H1 (cell line): ENCODE data around the gene GRID2. TPM values are rescaled to one million over a fixed set of nuclear protein-coding genes. Genes with fewer than 3 reads are reported as not detected.

ENCODE experiments used
- CTCF ChIA-PET: fragments of 300-600 bp; sonication (Branson Sonifier 250); formaldehyde crosslinking; loops from one replicate; lab custom pipeline; 2021; ENCODE audit not compliant: partially characterized antibody; lab: Charles Lee
- POLR2A ChIA-PET: fragments of 300-600 bp; sonication (Branson Sonifier 250); formaldehyde crosslinking; loops from one replicate; lab custom pipeline; 2021; ENCODE audit warnings: inconsistent platforms; ENCODE audit not compliant: partially characterized antibody; lab: Charles Lee
- DNase-seq, 2 experiments: peaks; one replicate each; pipeline versions ENCODE4 v3.0.0 to v3.0.0-alpha.2; 2010 to 2022; ENCODE audit warnings: low spot score in 2 of 2, low read depth in 1 of 2, mixed read lengths in 1 of 2
- FAIRE-seq: peaks from 2 replicates; lab custom pipeline; 2011; peaks lifted over from hg19 to GRCh38; lab: Jason Lieb, UNC
- H2AFZ ChIP-seq: 2 replicates; pipeline ENCODE4 v1.8.1; 2012; ENCODE audit warnings: low read length, inconsistent platforms
- H2AK5ac ChIP-seq: 2 replicates; pipeline ENCODE4 v1.6.1; 2013; ENCODE audit warnings: low read depth, low read length
- H2BK120ac ChIP-seq: replicated peaks from 2 replicates; pipeline ENCODE3; 2013; ENCODE audit warnings: low read depth, low read length, inconsistent platforms
- H2BK12ac ChIP-seq: 2 replicates; pipeline ENCODE4 v1.6.1; 2013; ENCODE audit warnings: low read depth, low read length
- H2BK15ac ChIP-seq: 2 replicates; pipeline ENCODE4 v1.6.1; 2013; ENCODE audit warnings: low read length
- H2BK20ac ChIP-seq: 2 replicates; pipeline ENCODE4 v1.6.1; 2013; ENCODE audit warnings: low read length
- H2BK5ac ChIP-seq: 2 replicates; pipeline ENCODE4 v1.6.1; 2013; ENCODE audit warnings: low read depth, low read length
- H3K14ac ChIP-seq: 2 replicates; pipeline ENCODE4 v1.6.1; 2013; ENCODE audit warnings: inconsistent platforms; ENCODE audit not compliant: insufficient read length
- H3K18ac ChIP-seq: 2 replicates; pipeline ENCODE4 v1.6.1; 2013; ENCODE audit warnings: low read length; ENCODE audit errors: extremely low read depth
- H3K23ac ChIP-seq: 2 replicates; pipeline ENCODE4 v1.6.1; 2013; ENCODE audit warnings: inconsistent platforms; ENCODE audit not compliant: insufficient read length
- H3K23me2 ChIP-seq: 2 replicates; pipeline ENCODE4 v1.6.1; 2013; ENCODE audit warnings: low read depth, low read length
- H3K27ac ChIP-seq: 2 replicates; pipeline ENCODE4 v1.6.1; 2011; ENCODE audit warnings: low read depth, low read length, inconsistent platforms
- H3K27me3 ChIP-seq, 4 experiments: replicated peaks in 1 of 4; 1 replicate in 1 of 4; 2 replicates in 3 of 4; pipeline versions ENCODE4 v1.6.1 to v1.8.1; 2011 to 2013; ENCODE audit warnings: low read length in 3 of 4, mild to moderate bottlenecking in 3 of 4, inconsistent platforms in 2 of 4, mixed read lengths in 2 of 4, moderate library complexity in 1 of 4; ENCODE audit not compliant: control insufficient read depth in 3 of 4, insufficient read depth in 3 of 4; ENCODE audit errors: extremely low read depth in 1 of 4
- H3K36me3 ChIP-seq, 4 experiments: 2 replicates each; pipeline versions ENCODE4 v1.6.1 to v1.8.1; 2011 to 2013; ENCODE audit warnings: mild to moderate bottlenecking in 4 of 4, low read length in 3 of 4, moderate library complexity in 2 of 4, control low read depth in 1 of 4, inconsistent platforms in 1 of 4; ENCODE audit not compliant: insufficient read depth in 4 of 4, control insufficient read depth in 2 of 4
- H3K4ac ChIP-seq: replicated peaks from 2 replicates; pipeline ENCODE3; 2013; ENCODE audit warnings: low read length, low read depth, mixed read lengths, inconsistent platforms; ENCODE audit not compliant: insufficient read length
- H3K4me1 ChIP-seq, 4 experiments: replicated peaks in 1 of 4; 1 replicate in 1 of 4; 2 replicates in 3 of 4; pipeline versions ENCODE4 v1.6.1 to v1.8.1; 2011 to 2013; ENCODE audit warnings: low read length in 3 of 4, inconsistent platforms in 2 of 4, mixed read lengths in 1 of 4; ENCODE audit not compliant: insufficient read depth in 4 of 4, control insufficient read depth in 3 of 4
- H3K4me2 ChIP-seq, 2 experiments: 2 replicates each; pipeline versions ENCODE4 v1.6.1 to v1.8.1; 2011 to 2013; ENCODE audit warnings: low read depth in 2 of 2, low read length in 2 of 2, control low read depth in 1 of 2, inconsistent platforms in 1 of 2, mild to moderate bottlenecking in 1 of 2; ENCODE audit not compliant: insufficient read depth in 1 of 2
- H3K4me3 ChIP-seq, 4 experiments: fragments of 200-600, 300-600 bp in 1 of 4; sonication (generic), shearing (Covaris generic), sonication (Bioruptor Twin) in 1 of 4; 2 replicates each; pipeline versions ENCODE4 v1.5.1 to v1.8.1; 2011 to 2016; ENCODE audit warnings: low read length in 4 of 4, low read depth in 3 of 4, control low read depth in 2 of 4, inconsistent platforms in 2 of 4, mild to moderate bottlenecking in 2 of 4, mixed read lengths in 1 of 4, moderate library complexity in 1 of 4; ENCODE audit not compliant: insufficient read depth in 2 of 4; ENCODE audit errors: extremely low read depth in 1 of 4
- H3K56ac ChIP-seq: replicated peaks from 2 replicates; pipeline ENCODE3; 2013; ENCODE audit warnings: low read depth, mild to moderate bottlenecking, mixed read lengths, low read length, inconsistent platforms; ENCODE audit not compliant: insufficient read length
- H3K79me1 ChIP-seq: 2 replicates; pipeline ENCODE4 v1.6.1; 2013; ENCODE audit warnings: low read depth, low read length, control low read depth
- H3K79me2 ChIP-seq, 2 experiments: 2 replicates each; pipeline versions ENCODE4 v1.6.1 to v1.8.1; 2012 to 2013; ENCODE audit warnings: low read length in 2 of 2, mild to moderate bottlenecking in 2 of 2, inconsistent platforms in 1 of 2; ENCODE audit not compliant: insufficient read depth in 2 of 2, control insufficient read depth in 1 of 2
- H3K9ac ChIP-seq, 4 experiments: replicated peaks in 1 of 4; 1 replicate in 1 of 4; 2 replicates in 3 of 4; pipeline versions ENCODE4 v1.6.1 to v1.8.1; 2011 to 2013; ENCODE audit warnings: low read depth in 3 of 4, low read length in 3 of 4, control low read depth in 2 of 4, mild to moderate bottlenecking in 2 of 4, moderate library complexity in 2 of 4, inconsistent platforms in 1 of 4; ENCODE audit errors: extremely low read depth in 1 of 4
- H3K9me3 ChIP-seq, 2 experiments: 2 replicates each; pipeline versions ENCODE4 v1.6.1 to v1.8.1; 2012 to 2013; ENCODE audit warnings: mild to moderate bottlenecking in 2 of 2, moderate library complexity in 2 of 2, control low read depth in 1 of 2, inconsistent platforms in 1 of 2, low read depth in 1 of 2, low read length in 1 of 2, mixed read lengths in 1 of 2; ENCODE audit not compliant: insufficient read depth in 2 of 2
- H4K20me1 ChIP-seq, 2 experiments: replicated peaks in 1 of 2; 2 replicates each; pipeline versions ENCODE3 to v1.8.1; 2011 to 2013; ENCODE audit warnings: inconsistent platforms in 2 of 2, low read length in 2 of 2, mild to moderate bottlenecking in 1 of 2; ENCODE audit not compliant: insufficient read depth in 2 of 2, control insufficient read depth in 1 of 2
- H4K5ac ChIP-seq: 2 replicates; pipeline ENCODE4 v1.6.1; 2013; ENCODE audit warnings: low read length, low read depth, mixed read lengths, inconsistent platforms; ENCODE audit not compliant: insufficient read length
- H4K8ac ChIP-seq: 2 replicates; pipeline ENCODE4 v1.8.0; 2013; ENCODE audit warnings: mild to moderate bottlenecking, moderate library complexity, low read length, inconsistent platforms; ENCODE audit not compliant: insufficient read depth; ENCODE audit errors: extremely low read depth
- H4K91ac ChIP-seq: replicated peaks from 2 replicates; pipeline ENCODE3; 2013; ENCODE audit warnings: low read length, mixed read lengths, inconsistent platforms; ENCODE audit not compliant: insufficient read length
- ASH2L ChIP-seq: fragments of 200-600, 300-600 bp; sonication (generic); IDR thresholded peaks from one replicate; pipeline ENCODE4 v1.7.1; 2017; ENCODE audit warnings: low read length
- BACH1 ChIP-seq: IDR thresholded peaks from 2 replicates; pipeline ENCODE4 v1.6.1; 2012; ENCODE audit warnings: low read length, improper control_type of control experiment
- CREB1 ChIP-seq: IDR thresholded peaks from 2 replicates; pipeline ENCODE4 v1.6.1; 2012; ENCODE audit warnings: inconsistent platforms
- CTBP2 ChIP-seq: IDR thresholded peaks from 2 replicates; pipeline ENCODE4 v1.7.0; 2011; ENCODE audit warnings: borderline replicate concordance, mild to moderate bottlenecking, moderate library complexity, mixed read lengths, low read length; ENCODE audit not compliant: insufficient read depth, insufficient read length
- EGR1 ChIP-seq: IDR thresholded peaks from 2 replicates; pipeline ENCODE4 v1.6.1; 2011; ENCODE audit warnings: low read depth, low read length, borderline replicate concordance
- EZH2 ChIP-seq: fragments of 200-600 bp; sonication (generic); IDR thresholded peaks from 2 replicates; pipeline ENCODE4 v1.7.1; 2012; ENCODE audit warnings: low read depth, mild to moderate bottlenecking, moderate library complexity, low read length, inconsistent platforms; ENCODE audit not compliant: severe bottlenecking
- HDAC6 ChIP-seq: IDR thresholded peaks from one replicate; pipeline ENCODE4 v1.7.1; 2012; ENCODE audit warnings: low read depth, mild to moderate bottlenecking, inconsistent platforms, low read length, moderate library complexity
- POLR2A ChIP-seq, 2 experiments: IDR thresholded peaks; 1 replicate in 1 of 2; 2 replicates in 1 of 2; pipeline ENCODE4 v1.6.1; 2011; ENCODE audit warnings: low read depth in 2 of 2, low read length in 2 of 2, mild to moderate bottlenecking in 2 of 2; ENCODE audit errors: control extremely low read depth in 1 of 2
- RNF2 ChIP-seq: fragments of 200-900, 300-1000 bp; sonication (generic); IDR thresholded peaks from 2 replicates; pipeline ENCODE4 v1.7.1; 2016; ENCODE audit warnings: borderline replicate concordance, low read depth, mild to moderate bottlenecking, antibody characterized with exemption, low read length; ENCODE audit not compliant: poor library complexity, severe bottlenecking; ENCODE audit errors: missing control alignments
- SAP30 ChIP-seq: fragments of 300-600 bp; sonication (generic); IDR thresholded peaks from 2 replicates; pipeline ENCODE4 v1.7.1; 2012; ENCODE audit warnings: low read length, moderate library complexity, mild to moderate bottlenecking, inconsistent platforms; ENCODE audit not compliant: insufficient read depth, insufficient replicate concordance
- SIX5 ChIP-seq: IDR thresholded peaks from 2 replicates; pipeline ENCODE4 v1.6.1; 2011; ENCODE audit warnings: mild to moderate bottlenecking, low read depth, low read length
- TAF1 ChIP-seq: IDR thresholded peaks from 2 replicates; pipeline ENCODE4 v1.6.1; 2011; ENCODE audit warnings: mild to moderate bottlenecking, low read depth, low read length
- WGBS, 2 experiments: shearing (Covaris generic) in 1 of 2; methylation state at CpG; one replicate each; pipeline versions ENCODE4 v1.1.6 to v1.1.7; 2013 to 2015; ENCODE audit warnings: low lambda C conversion rate in 2 of 2, mixed read lengths in 2 of 2, inconsistent platforms in 1 of 2, low coverage in 1 of 2, missing lambda C conversion rate in 1 of 2; ENCODE audit not compliant: insufficient replicate concordance in 2 of 2, insufficient coverage in 1 of 2, insufficient read length in 1 of 2; ENCODE audit errors: extremely low coverage in 1 of 2, missing lambda C conversion rate in 1 of 2; 5-methylcytosine and 5-hydroxymethylcytosine counted together
- polyA plus RNA-seq, 7 experiments: library from polyadenylated mRNA; depleted of rRNA in 3 of 7; stranded (reverse) in 5 of 7; unstranded in 2 of 7; fragments of >200 nt in 5 of 7; fragments of 200-250 nt in 2 of 7; gene quantifications; 1 replicate in 5 of 7; 2 replicates in 1 of 7; 4 replicates in 1 of 7; pipeline versions ENCODE4 v1.2.1 to v1.2.3, GENCODE V29; 2011 to 2013; ENCODE audit warnings: missing spikeins in 2 of 7, mixed read lengths in 2 of 7
- total RNA-seq: library from RNA; stranded (reverse); fragmentation: NEBNext Ultra II Directional; extraction: Animal tissue kit (Norgen Biotek cat#: 25700); gene quantifications from 2 replicates; pipeline ENCODE4 v1.2.1, GENCODE V29; 2021
- TF ChIP-seq, protein P1 (sequence below): IDR thresholded peaks from 2 replicates; pipeline ENCODE4 v1.6.1; 2012; ENCODE audit warnings: low read length, inconsistent platforms

GRID2 gene
- total and polyA plus RNA-seq, 2 of the 8 experiments (the other 6 are each of a cell fraction or from before 2014, with no cell fraction given) = 31.1 to 81.9 TPM

GRCh38 chr4:92317047-92317446 lies 13.3 kb downstream of the GRID2 start:
- H2BK20ac ChIP-seq = no peak overlapping the region
- FAIRE-seq = no peak
- no peak overlapping the region for H3K18ac ChIP-seq
- DNase-seq = no peak
- ChIA-PET POLR2A (interaction anchor here (0.8 to 2.2 kb wide), 2 partner anchors 10 to 12 kb away, joined by 3 to 10 read pairs; no protein-coding TSS in a partner anchor), CTCF (interaction anchor here (1.2 kb wide), 1 partner anchor 14 kb away, joined by 3 read pairs; the partner anchor contains the start of gene GRID2)
- H4K20me1 ChIP-seq = no peaks in the 10 kb centered on the region
- 93% methylated on average over 1 of the region's 1 CpG; no CpG with 5 or more reads in 1 of the 2 experiments for WGBS, 2 experiments
- H3K4me3 ChIP-seq = no peak overlapping the region
- no peaks in the 10 kb centered on the region for H3K4me1 ChIP-seq
- no peak overlapping the region for H2AK5ac ChIP-seq
- no peak overlapping the region for H2AFZ ChIP-seq
- no peak overlapping the region for H3K14ac ChIP-seq
- no peaks in the 10 kb centered on the region for H3K36me3 ChIP-seq
- H3K23ac ChIP-seq = no peak overlapping the region
- no peak overlapping the region for H3K27ac ChIP-seq
- no peak overlapping the region for H4K8ac ChIP-seq
- no peak overlapping the region for H4K5ac ChIP-seq
- no peaks in the 10 kb centered on the region for H3K23me2 ChIP-seq
- no peak overlapping the region for H4K91ac ChIP-seq
- H2BK5ac ChIP-seq = no peak overlapping the region
- peaks cover 0 to 28% of the 10 kb centered on the region in 2 experiments; a peak in 2 of 4 replicates for H3K79me2 ChIP-seq
- no peak overlapping the region for H3K9ac ChIP-seq
- no peak overlapping the region for H2BK12ac ChIP-seq
- H3K4ac ChIP-seq = no peak overlapping the region
- H2BK120ac ChIP-seq = no peak overlapping the region
- no peak overlapping the region for H3K4me2 ChIP-seq
- no peaks in the 10 kb centered on the region for H3K79me1 ChIP-seq
- no peaks in the 10 kb centered on the region for H3K27me3 ChIP-seq
- H3K9me3 ChIP-seq = no peaks in the 10 kb centered on the region
- H3K56ac ChIP-seq = no peak overlapping the region
- no peak overlapping the region for H2BK15ac ChIP-seq
- TF ChIP-seq, protein P1, sequence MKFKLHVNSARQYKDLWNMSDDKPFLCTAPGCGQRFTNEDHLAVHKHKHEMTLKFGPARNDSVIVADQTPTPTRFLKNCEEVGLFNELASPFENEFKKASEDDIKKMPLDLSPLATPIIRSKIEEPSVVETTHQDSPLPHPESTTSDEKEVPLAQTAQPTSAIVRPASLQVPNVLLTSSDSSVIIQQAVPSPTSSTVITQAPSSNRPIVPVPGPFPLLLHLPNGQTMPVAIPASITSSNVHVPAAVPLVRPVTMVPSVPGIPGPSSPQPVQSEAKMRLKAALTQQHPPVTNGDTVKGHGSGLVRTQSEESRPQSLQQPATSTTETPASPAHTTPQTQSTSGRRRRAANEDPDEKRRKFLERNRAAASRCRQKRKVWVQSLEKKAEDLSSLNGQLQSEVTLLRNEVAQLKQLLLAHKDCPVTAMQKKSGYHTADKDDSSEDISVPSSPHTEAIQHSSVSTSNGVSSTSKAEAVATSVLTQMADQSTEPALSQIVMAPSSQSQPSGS = no peak
- no peak for TF ChIP-seq ASH2L
- TF ChIP-seq TAF1 = no peak
- TF ChIP-seq EZH2 = no peak
- TF ChIP-seq HDAC6 = no peak
- TF ChIP-seq BACH1 = no peak
- no peak for TF ChIP-seq SIX5
- TF ChIP-seq POLR2A (IDR thresholded peaks at IDR 0.05; ENCODE audit: control extremely low read depth in 1 of 2, low read depth in 2 of 2, low read length in 2 of 2) = no peak
- TF ChIP-seq CTBP2 = no peak
- no peak for TF ChIP-seq RNF2
- no peak for TF ChIP-seq SAP30
- no peak for TF ChIP-seq EGR1
- no peak for TF ChIP-seq CREB1
